ENCODE results near the gene ANGEL1. TPM values are rescaled to one million over a fixed set of nuclear protein-coding genes. Genes with fewer than 3 reads are reported as not detected.

Gene ANGEL1
- total and polyA plus RNA-seq, 2 of the 8 experiments (the other 6 are each of a cell fraction or from before 2014, with no cell fraction given): 26.8 to 27.2 TPM

- TF ChIP-seq KDM4A (IDR thresholded peaks at IDR 0.05; ENCODE audit: low read depth, low read length, severe bottlenecking) (no peak), ATF3 (IDR thresholded peaks at IDR 0.05; ENCODE audit: insufficient read depth, low read depth, low read length) (no peak), TAF1 (IDR thresholded peaks at IDR 0.05; ENCODE audit: low read depth, low read length) (no peak), CTCF (IDR thresholded peaks at IDR 0.05; ENCODE audit: control extremely low read depth in 1 of 3, insufficient read depth in 1 of 3, low read depth in 1 of 3, low read length in 3 of 3) (no peak), MAFK (IDR thresholded peaks at IDR 0.05; ENCODE audit: low read depth, low read length) (no peak), HDAC6 (IDR thresholded peaks at IDR 0.05; ENCODE audit: low read depth, low read length) (no peak), NANOG (IDR thresholded peaks at IDR 0.05; ENCODE audit: insufficient read depth, low read depth, low read length, poor library complexity, severe bottlenecking) (no peak)
These were observed 38.5 kb downstream of the ANGEL1 start (continued) for GRCh38 chr14:76773956-76774820.

Data from H1 (cell line).